Adrenal gland (tissue), 12 donors: ENCODE results near the gene TLL1. TPM values are rescaled to one million over a fixed set of nuclear protein-coding genes. Genes with fewer than 3 reads are reported as not detected.

Source experiments
- DNase-seq, 7 donors: peaks; one replicate each; pipeline ENCODE4 v3.0.0-alpha.2; 2019 to 2020
- H3K27ac ChIP-seq, 5 donors: fragments of 200-600 bp; sonication (generic) in 4 of 5; 1 replicate in 3 of 5; 2 replicates in 2 of 5; pipeline versions ENCODE4 v1.5.1 to v1.8.0; 2016 to 2020; ENCODE audit warnings: mild to moderate bottlenecking in 1 of 5
- H3K27me3 ChIP-seq: fragments of 200-600 bp; 2 replicates; pipeline ENCODE4 v1.8.0; 2021
- H3K36me3 ChIP-seq, 2 donors: fragments of 200-600 bp; replicated peaks in 1 of 2; 1 replicate in 1 of 2; 2 replicates in 1 of 2; pipeline versions ENCODE4 v1.5.1 to v1.8.0; 2018 to 2022
- H3K4me1 ChIP-seq, 2 donors: fragments of 200-600 bp; replicated peaks in 1 of 2; 1 replicate in 1 of 2; 2 replicates in 1 of 2; pipeline versions ENCODE4 v1.5.1 to v1.8.0; 2018 to 2021
- H3K4me3 ChIP-seq, 4 donors: fragments of 200-600 bp; sonication (generic) in 3 of 4; one replicate each; pipeline ENCODE4 v1.5.1; 2016 to 2018
- H3K9me3 ChIP-seq, 3 donors: fragments of 200-600 bp; sonication (generic) in 1 of 3; replicated peaks in 1 of 3; 1 replicate in 2 of 3; 2 replicates in 1 of 3; pipeline versions ENCODE4 v1.5.1 to v1.8.0; 2016 to 2021
- POLR2A ChIP-seq, 2 donors: fragments of 450-650 bp; IDR thresholded peaks; one replicate each; pipeline ENCODE4 v1.6.1; 2017; ENCODE audit warnings: antibody characterized with exemption in 2 of 2, mild to moderate bottlenecking in 2 of 2, moderate library complexity in 1 of 2
- WGBS, 4 donors: extraction: QIAGEN DNeasy Blood & Tissue Kit in 2 of 4; methylation state at CpG; one replicate each; pipeline versions ENCODE4 v1.1.5 to v1.1.7; 2013 to 2017; 5-methylcytosine and 5-hydroxymethylcytosine counted together
- intact Hi-C, 2 donors: fragments of 100-400 bp; cut with DNase I; formaldehyde crosslinking; loops; one replicate each; pipeline versions ENCODE4 v1.14.1 to v1.15.0; 2022 to 2023
- polyA plus RNA-seq, 3 donors: library from polyadenylated mRNA; stranded (reverse); fragments of 200-250 nt in 2 of 3; fragments of 350-450 nt in 1 of 3; fragmentation: Illumina TruSeq in 1 of 3; extraction: RNeasy Lipid Tissue Mini Kit (QIAGEN cat#74804) in 1 of 3; gene quantifications; one replicate each; pipeline ENCODE4 v1.2.3, GENCODE V29; 2013 to 2014
- total RNA-seq, 9 donors: library from RNA; depleted of rRNA in 4 of 9; stranded (reverse); fragments of >200 nt in 4 of 9; fragments of 120-200 nt in 1 of 9; fragmentation: NEBNext Ultra II Directional in 1 of 9; extraction: Animal tissue kit (Norgen Biotek cat#: 25700) in 1 of 9; gene quantifications; one replicate each; pipeline versions ENCODE4 v1.1.0 to v1.2.4, GENCODE V29; 2013 to 2023
- TF ChIP-seq, protein P1 (sequence below), 6 experiments: fragments of 450-650 bp in 4 of 6; fragments of 200-600 bp in 2 of 6; sonication (generic) in 1 of 6; IDR thresholded peaks; 1 replicate in 5 of 6; 2 replicates in 1 of 6; pipeline versions ENCODE4 v1.5.1 to v1.8.0; 2016 to 2021; ENCODE audit warnings: antibody characterized with exemption in 6 of 6, mild to moderate bottlenecking in 2 of 6, moderate library complexity in 1 of 6
- donor health status: healthy with polysubstance abuse.
- donor health status: Bipolar disorder and iron deficiency.
- donor health status: DM: yes; HTN: yes; CAD: no.
- donor health status: DM: no; HTN: no; CAD: no.
- donor health status: DM: no; HTN: no; CAD: no.
- donor health status: DM: yes; HTN: yes; CAD: no.

Gene TLL1
- total and polyA plus RNA-seq, 12 donors: 1.00 to 12.7 (median 2.1) TPM

DNA sequence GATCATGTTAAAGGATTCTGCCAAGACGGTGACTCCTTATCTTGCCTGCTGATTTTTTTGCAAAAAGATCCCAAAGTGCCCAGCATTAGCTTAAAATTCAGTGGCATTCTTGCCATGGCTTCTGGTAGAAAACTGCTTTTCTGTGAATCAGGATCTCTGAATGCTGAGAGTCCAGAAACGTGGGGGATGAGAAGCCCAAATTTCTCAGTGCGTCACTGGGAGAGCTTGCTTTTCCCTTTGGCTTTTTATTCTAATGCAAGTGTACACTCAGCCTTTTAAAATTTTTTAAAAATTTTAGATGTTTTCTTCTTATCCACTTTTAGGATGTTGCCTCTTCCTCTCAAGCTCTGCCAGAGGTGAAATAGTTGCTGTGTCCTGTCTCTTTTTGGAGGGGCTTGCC is 98.4 kb downstream of the TLL1 start:
- 78 to 90% (median 82%) methylated on average over 3 of the region's 3 CpGs for WGBS, 4 donors
- DNase-seq: no peak
- intact Hi-C loops: no loop called here
- Histone ChIP-seq H3K4me3 (no peak overlapping the region), H3K27me3 (no peaks in the 10 kb centered on the region), H3K9me3 (no peaks in the 10 kb centered on the region), H3K27ac (no peak overlapping the region), H3K36me3 (no peaks in the 10 kb centered on the region), H3K4me1 (no peaks in the 10 kb centered on the region)
- TF ChIP-seq POLR2A (IDR thresholded peaks at IDR 0.05): no peak
- TF ChIP-seq, protein P1, sequence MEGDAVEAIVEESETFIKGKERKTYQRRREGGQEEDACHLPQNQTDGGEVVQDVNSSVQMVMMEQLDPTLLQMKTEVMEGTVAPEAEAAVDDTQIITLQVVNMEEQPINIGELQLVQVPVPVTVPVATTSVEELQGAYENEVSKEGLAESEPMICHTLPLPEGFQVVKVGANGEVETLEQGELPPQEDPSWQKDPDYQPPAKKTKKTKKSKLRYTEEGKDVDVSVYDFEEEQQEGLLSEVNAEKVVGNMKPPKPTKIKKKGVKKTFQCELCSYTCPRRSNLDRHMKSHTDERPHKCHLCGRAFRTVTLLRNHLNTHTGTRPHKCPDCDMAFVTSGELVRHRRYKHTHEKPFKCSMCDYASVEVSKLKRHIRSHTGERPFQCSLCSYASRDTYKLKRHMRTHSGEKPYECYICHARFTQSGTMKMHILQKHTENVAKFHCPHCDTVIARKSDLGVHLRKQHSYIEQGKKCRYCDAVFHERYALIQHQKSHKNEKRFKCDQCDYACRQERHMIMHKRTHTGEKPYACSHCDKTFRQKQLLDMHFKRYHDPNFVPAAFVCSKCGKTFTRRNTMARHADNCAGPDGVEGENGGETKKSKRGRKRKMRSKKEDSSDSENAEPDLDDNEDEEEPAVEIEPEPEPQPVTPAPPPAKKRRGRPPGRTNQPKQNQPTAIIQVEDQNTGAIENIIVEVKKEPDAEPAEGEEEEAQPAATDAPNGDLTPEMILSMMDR (IDR thresholded peaks at IDR 0.05): no peak

GRCh38 chr4:165971933-165972332 is 98.9 kb downstream of the TLL1 start:
- no peak overlapping the region for H3K4me3 ChIP-seq
- no peak overlapping the region for H3K27ac ChIP-seq
- intact Hi-C loops: no loop called here
- H3K9me3 ChIP-seq: no peaks in the 10 kb centered on the region
- no peaks in the 10 kb centered on the region for H3K4me1 ChIP-seq
- no peak for TF ChIP-seq POLR2A (IDR thresholded peaks at IDR 0.05)
- H3K36me3 ChIP-seq: no peaks in the 10 kb centered on the region
- WGBS, 4 donors: 45 to 68% (median 65%) methylated on average over 2 of the region's 2 CpGs
- DNase-seq: no peak
- H3K27me3 ChIP-seq: no peaks in the 10 kb centered on the region

GRCh38 chr4:165972747-165973146 is 99.7 kb downstream of the TLL1 start:
- H3K4me1 ChIP-seq: no peaks in the 10 kb centered on the region
- DNase-seq: no peak
- no peaks in the 10 kb centered on the region for H3K9me3 ChIP-seq
- H3K27ac ChIP-seq: no peak overlapping the region
- intact Hi-C loops: no loop called here
- H3K4me3 ChIP-seq: no peak overlapping the region
- no peak for TF ChIP-seq POLR2A (IDR thresholded peaks at IDR 0.05)
- TF ChIP-seq, protein P1 (IDR thresholded peaks at IDR 0.05): no peak
- no peaks in the 10 kb centered on the region for H3K36me3 ChIP-seq
- WGBS, 4 donors: 70 to 90% (median 84%) methylated on average over 1 of the region's 1 CpG
- no peaks in the 10 kb centered on the region for H3K27me3 ChIP-seq

DNA sequence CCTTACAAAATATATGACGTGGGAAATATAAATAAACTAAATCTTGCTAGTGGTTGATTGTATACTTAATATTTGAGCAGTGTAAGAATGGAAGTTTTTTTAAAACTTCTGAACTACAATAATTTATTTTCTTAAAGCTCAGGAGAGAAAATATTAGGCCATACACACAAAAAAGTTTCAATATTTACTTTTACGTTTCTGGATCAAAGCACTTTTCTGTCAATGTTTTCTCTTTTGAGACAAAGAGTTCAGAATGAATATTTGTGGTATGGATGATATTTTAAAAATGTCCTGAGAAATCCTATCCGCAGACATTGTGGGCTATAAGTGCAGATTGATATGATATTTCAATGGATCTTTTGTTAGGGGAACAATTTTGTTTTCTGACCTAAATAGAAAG is 109.9 kb downstream of the TLL1 start:
- no peak for DNase-seq
- Histone ChIP-seq H3K27me3 (no peaks in the 10 kb centered on the region), H3K4me3 (no peak overlapping the region), H3K9me3 (no peaks in the 10 kb centered on the region), H3K4me1 (no peaks in the 10 kb centered on the region), H3K36me3 (no peaks in the 10 kb centered on the region), H3K27ac (no peak overlapping the region)
- 59 to 72% (median 64%) methylated on average over 3 of the region's 3 CpGs for WGBS, 4 donors
- TF ChIP-seq, protein P1 (IDR thresholded peaks at IDR 0.05): no peak
- no peak for TF ChIP-seq POLR2A (IDR thresholded peaks at IDR 0.05)
- intact Hi-C loops: no loop called here

- Histone ChIP-seq H3K27ac (no peak overlapping the region), H3K27me3 (no peaks in the 10 kb centered on the region), H3K36me3 (no peaks in the 10 kb centered on the region), H3K9me3 (no peaks in the 10 kb centered on the region), H3K4me1 (no peaks in the 10 kb centered on the region), H3K4me3 (no peak overlapping the region)
- intact Hi-C loops: no loop called here
- WGBS, 4 donors: 64 to 72% (median 67%) methylated on average over 5 of the region's 5 CpGs
- DNase-seq: no peak
- no peak for TF ChIP-seq POLR2A (IDR thresholded peaks at IDR 0.05)
- TF ChIP-seq, protein P1 (IDR thresholded peaks at IDR 0.05): no peak
Observed at GRCh38 chr4:165986956-165987698, 114.1 kb downstream of the TLL1 start.
